Glomerular endothelial cell (primary cell): Measurements from ENCODE around the gene SLC1A5. TPM values are rescaled to one million over a fixed set of nuclear protein-coding genes. Genes with fewer than 3 reads are reported as not detected.
"Not testable (repeated sequence)": the region's sequence is repeated elsewhere in the genome, so short reads cannot be mapped to it uniquely, and the experiment has no call there.

Experiments used
- DNase-seq: peaks from one replicate; pipeline ENCODE4 v3.0.0-alpha.2; 2011; ENCODE audit warnings: low read depth, low spot score; ENCODE audit errors: extremely low read depth
- total RNA-seq: library from RNA; depleted of rRNA; stranded (reverse); fragments of >200 nt; gene quantifications from 2 replicates; pipeline ENCODE4 v1.2.3, GENCODE V29; 2015

Gene SLC1A5
- total RNA-seq = 70.6 and 105 TPM in 2 replicates

GRCh38 chr19:46788262-46788967, at the start of gene SLC1A5:
TSS of gene SLC1A5 (minus strand) at chr19:46788594. CDS start at chr19:46787965, 629 bp downstream.
- peak; percentile 48 for DNase-seq

GRCh38 chr19:46838160-46838559, 49.8 kb upstream of the SLC1A5 start:
- no peak for DNase-seq

DNA sequence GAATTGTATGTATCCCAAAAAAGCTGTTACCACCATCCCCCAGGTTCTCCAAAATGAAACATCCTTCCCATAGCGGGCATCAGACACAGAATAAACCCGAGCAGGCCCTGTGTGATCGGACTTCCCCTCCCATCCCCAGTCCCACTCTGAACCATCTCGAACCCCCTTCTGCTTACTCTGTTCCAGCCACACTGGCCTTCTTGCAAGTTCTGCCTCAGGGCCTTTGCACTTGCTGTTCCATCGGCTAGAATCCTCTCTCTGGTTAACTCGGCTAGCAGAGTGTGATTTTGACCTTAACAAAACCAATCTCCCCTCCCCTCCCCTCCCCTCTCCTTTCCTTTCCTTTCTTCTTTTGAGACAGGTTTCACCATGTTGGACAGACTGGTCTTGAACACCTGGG, 46.6 kb upstream of the SLC1A5 start:
- DNase-seq = no peak

GRCh38 chr19:46834121-46834520, 45.7 kb upstream of the SLC1A5 start:
- DNase-seq = no peak

- DNase-seq = no peak
Observed at GRCh38 chr19:46830864-46831263, 42.5 kb upstream of the SLC1A5 start.

DNA sequence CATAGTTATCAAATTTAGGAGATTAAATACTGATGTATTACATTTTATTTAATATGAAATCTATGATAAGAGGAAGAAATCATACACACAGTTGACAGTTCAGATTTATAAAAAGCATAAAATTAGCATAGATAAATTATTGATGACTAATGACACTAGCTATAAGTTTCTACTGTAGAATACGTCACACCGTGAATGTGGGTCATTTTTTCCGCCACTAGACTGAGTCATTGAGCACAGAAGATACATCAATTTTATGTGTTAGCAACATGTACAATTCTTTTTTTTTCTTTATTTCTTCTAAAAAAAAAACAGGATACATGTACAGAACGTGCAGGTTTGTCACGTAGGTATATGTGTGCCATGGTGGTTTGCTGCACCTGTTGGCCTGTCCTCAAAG, 40.1 kb upstream of the SLC1A5 start:
- DNase-seq = no peak

DNA sequence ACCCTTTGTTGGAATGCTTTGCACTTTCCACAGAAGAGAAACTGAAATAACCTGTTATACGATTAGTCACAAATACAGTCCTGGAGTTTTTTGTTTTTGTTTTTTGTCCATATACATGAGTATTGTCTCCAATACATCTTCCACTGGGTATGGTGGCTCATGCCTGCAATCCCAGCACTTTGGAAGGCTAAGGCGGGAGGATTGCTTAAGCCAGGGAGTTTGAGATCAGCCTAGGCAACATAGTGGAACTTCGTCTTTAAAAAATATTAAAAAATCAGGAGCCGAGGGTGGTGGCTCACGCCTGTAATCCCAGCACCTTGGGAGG, 37.3 kb upstream of the SLC1A5 start:
- DNase-seq = no peak

DNA sequence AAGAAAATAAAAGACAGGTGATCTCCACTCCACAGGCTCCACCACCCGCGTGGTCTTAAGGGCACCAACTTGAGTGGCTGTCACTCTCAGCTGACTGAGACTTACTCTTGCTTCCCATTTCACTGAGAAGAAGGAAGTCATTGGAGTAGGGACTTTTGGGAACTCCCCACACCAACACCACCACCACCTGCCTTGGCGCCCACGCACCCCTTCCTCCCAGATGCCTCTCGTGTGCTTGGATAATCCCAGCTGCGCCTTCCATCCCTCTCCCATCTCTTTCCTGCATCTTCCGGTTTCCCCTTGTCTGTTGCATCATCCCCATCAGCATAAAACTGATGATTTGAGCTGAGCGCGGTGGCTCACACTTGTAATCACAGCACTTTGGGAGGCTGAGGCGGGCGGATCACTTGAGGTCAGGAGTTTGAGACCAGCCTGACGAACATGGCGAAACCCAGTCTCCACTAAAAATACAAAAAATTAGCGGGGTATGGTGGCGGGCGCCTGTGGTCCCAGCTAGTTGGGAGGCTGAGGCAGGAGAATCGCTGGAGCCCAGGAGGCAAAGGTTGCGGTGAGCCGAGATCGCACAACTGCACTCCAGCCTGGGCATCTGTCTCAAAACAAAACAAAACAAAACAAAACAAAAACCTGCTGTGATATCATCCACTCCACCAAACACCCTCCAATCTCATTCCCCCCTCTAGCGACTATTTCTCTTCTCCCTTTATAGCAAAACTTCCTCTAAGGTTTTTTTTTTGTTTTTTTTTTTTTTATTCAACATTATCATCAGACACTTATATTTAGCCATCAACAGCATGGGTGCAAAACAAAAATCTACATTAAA, 36.7 kb upstream of the SLC1A5 start:
- DNase-seq = no peak

GRCh38 chr19:46823049-46823448, 34.7 kb upstream of the SLC1A5 start:
- DNase-seq = no peak

DNA sequence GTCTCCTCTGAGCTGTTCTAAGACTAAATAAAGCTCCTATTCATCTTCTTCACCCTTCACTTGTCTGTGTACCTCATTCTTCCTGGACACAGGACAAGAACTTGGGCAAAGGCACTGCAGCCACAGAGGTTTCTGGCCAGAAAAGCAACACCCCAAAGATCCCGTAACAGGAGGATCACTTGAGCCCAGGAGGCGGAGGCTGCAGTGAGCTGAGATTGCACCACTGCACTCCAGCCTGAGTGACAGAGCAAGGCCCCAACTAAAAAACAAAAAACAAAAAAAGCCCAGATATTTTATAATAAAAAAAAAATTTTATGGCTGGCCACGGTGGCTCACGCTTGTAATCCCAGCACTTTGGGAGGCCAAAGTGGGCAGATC, 34.0 kb upstream of the SLC1A5 start:
- DNase-seq = not testable (repeated sequence)

DNA sequence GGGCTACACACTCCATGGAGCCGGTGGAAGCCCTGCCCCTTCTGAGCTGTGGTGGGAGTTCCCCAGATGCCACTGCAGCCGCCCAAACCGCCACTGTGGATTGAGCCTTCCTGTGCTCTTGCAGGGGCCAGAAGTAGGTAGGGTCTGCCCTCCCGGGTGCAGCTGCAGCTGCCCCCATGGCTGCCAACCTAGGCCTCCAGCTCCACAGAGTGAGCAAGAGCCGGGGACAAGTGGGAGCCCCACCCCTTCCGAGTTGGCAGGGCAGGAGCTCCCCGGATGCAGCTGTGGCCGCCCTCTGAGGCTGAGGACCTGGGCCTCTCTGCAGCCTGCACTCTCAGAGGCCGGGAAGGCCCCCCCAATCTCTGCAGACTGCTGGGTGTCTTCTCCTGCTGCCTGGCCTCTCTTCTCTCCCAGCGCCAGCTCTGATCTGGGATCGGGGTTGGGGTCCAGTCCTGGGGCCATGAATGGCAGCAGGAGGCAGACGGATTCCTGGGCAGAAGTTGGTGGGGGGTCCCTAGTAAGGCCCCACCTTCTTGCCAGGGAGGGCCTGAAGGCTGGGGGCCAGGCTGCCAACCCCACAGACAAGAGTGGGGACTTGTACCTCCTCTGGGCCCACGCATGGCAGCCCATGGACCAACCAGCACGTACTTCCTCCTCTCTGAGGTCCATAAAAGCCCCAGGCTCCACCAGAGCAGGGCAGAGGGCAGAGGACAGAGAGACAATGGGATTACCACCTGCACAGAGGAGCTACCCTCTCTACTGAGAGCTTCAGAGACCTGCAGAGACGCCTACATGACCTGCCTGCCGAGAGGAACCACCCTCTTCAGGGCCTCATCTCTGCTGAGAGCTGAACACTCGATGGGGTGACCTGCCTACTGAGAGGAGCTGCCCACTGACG, 33.4 kb upstream of the SLC1A5 start:
- DNase-seq = no peak

- DNase-seq = no peak
Observed at GRCh38 chr19:46818812-46819211, 30.4 kb upstream of the SLC1A5 start.

GRCh38 chr19:46815833-46816627, 27.6 kb upstream of the SLC1A5 start:
- DNase-seq = no peak

GRCh38 chr19:46813839-46814358, 25.5 kb upstream of the SLC1A5 start:
- peak; percentile 37 for DNase-seq

DNA sequence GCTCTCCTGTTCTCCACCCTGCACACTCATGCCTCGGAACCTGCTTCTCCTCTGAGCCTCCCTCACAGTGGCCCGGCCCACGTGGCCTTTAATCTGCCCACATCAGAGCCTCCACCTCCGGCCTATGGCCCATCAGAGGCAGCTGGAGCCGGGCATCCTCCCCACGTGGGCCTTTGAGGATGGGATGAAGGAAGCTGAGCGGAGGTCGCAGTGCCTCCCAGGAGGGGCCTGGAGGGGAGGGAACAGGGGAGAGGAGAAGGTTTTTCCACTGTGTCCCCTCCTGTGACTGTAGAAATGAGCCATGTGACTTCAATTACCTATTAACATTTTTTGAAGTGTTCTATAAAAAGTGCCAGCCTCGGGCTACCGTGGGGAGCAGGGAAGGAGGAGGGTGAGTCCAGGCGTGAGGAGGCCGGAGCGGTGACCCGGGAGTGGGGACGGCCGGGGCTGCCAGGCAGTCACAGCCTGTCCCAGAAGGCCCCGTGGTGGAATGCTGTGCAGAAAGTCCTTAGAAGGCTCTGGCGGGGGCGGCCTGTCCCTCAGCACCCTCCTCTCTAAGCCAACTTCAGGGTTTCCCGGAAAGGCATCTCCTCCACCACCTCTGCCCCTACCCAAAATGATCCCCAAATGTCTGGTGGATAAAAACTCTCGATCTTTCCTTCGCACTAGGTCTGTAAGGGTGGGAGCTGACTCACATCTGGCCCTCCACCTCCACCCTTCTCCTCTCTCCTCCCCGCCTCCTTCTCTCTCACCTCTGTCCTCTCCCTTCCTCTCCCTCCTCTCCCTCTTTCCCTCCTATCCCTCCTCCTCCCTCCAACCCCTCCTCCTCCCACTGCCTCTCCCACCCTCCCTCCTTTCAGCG, 24.8 kb upstream of the SLC1A5 start:
- DNase-seq = no peak

DNA sequence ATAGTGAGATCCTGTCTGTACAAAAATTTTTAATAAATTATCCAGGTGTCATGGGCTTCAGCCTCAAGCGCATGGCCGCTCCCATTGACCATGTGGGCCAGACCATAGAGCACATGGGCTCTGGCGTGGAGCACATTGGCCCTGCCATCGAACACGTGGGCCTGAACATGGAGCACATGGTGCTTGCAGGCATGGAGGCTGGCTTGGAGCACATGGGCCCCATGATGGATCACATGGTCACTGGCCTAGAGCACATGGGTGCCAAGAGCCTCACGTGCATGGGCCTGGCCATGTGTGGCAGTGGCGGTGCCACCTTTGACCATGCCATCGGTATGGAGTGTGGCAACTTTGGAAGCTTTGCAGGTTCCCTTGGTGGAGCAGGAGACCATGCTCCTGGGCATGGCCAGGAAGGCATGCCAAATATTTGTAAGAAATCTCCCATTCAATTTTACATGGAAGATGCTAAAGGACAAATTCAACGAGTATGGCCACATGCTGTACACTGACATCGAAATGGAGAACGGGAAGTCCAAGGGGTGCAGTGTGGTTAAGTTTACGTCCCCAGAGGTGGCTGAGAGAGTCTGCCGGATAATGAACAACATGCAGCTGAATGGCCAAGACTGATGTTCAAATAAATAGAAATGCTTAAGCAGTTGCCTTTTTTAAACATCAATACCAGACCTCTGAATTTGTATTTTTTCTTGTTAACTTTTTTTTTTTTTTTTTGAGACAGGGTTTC, 21.3 kb upstream of the SLC1A5 start:
- DNase-seq = no peak

DNA sequence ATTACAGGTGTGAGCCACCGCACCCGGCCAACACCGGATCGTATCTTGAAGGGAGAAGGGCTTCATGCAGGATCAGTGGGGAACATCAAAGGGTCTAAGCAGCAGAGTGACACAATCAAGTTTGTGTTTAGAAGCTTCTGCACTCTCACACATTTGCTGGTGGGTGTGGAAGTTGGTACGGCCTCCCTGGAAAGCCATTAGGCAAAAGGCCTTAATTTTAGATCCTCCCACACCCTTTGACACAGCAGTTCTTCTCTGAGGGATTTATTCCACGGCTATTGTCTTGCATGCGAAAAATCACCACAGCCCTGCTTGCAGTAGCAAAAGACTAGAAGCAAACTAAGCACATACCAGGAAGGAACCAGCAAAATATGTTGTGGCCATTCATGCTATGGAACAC, 18.3 kb upstream of the SLC1A5 start:
- DNase-seq = no peak

- DNase-seq = not testable (repeated sequence)
Observed at GRCh38 chr19:46804432-46804831, 16.0 kb upstream of the SLC1A5 start.

DNA sequence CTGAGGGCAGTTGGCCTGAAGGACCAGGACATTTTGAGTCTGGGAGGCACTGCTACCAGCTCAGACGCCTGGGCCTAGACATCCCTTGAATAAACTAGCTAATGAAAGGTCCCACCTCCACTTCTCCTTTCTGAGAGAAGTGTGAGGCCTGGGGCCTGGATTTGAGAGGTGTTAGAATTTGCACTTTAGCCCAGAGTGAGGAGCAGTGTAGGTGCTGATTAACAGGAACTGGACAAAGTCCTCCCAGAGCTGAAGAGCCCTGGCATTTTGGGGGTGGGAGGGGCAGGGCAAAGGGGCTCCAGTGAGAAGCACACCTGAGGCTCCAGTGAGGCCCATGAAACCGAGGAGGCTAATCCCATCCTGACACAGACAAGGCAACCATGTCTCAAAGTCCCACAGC, 15.2 kb upstream of the SLC1A5 start:
- no peak for DNase-seq
